ENCODE data around the gene ROGDI.

The ROGDI gene

DNA sequence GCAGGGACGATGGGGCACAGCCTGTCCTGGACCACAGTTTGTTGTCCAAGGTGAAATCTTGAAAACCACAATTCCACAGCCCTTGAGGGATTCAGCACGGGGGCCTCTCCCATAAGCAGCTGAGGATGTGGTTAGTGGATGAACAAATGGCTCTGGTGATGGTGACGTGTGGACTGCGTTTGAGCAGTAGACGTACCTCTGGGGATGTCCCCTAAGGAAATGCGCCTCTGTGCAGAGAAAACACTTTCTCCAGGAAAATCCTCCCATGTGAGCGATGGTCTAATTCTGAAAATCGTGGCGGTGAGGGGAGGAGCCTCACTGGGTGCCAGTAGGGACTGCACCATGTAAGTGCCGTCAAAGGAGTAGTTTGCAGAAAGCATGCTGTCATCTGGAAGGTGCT lies 11.6 kb downstream of the ROGDI start:
- TF ChIP-seq GATA2 (IDR thresholded peaks at IDR 0.05; ENCODE audit: low read depth, low read length) (no peak), GATA3 (IDR thresholded peaks at IDR 0.05; ENCODE audit: low read depth, low read length) (no peak)

DNA sequence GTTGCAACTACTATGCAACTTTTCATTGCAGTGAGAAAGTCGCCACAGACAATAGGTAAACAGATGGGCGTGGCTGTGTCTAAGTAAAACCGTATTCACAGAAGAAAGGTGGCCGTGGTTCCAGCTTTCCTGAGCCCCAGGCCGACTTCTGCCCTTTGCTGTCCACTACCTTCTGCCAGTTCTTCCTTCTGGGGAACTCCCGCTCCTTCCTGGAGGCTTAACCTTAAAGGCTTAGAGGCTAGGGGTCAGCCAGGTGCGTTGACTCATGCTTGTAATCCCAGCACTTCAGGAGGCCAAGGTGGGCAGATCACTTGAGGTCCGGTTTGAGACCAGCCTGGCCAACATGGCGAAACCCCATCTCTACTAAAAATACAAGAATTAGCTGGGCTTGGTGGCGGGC lies 12.2 kb downstream of the ROGDI start:
- no peak for TF ChIP-seq GATA3 (IDR thresholded peaks at IDR 0.05; ENCODE audit: low read depth, low read length)
- no peak for TF ChIP-seq GATA2 (IDR thresholded peaks at IDR 0.05; ENCODE audit: low read depth, low read length)

DNA sequence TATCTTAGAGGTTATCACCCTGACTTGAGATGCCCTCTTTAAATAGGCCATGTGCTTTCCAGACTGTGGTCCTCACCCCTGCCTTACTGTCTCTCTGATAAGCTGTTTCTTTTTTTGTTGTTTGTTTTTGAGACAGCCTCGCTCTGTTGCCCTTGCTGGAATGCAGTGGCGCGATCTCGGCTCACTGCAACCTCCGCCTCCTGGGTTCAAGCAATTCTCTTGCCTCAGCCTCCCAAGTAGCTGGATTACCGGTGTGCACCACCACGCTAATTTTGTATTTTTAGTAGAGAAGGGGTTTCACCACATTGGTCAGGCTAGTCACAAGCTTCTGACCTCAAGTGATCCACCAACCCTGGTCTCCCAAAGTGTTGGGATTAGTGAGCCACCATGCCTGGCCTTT lies 13.5 kb downstream of the ROGDI start:
- TF ChIP-seq GATA2 (IDR thresholded peaks at IDR 0.05; ENCODE audit: low read depth, low read length) (no peak), GATA3 (IDR thresholded peaks at IDR 0.05; ENCODE audit: low read depth, low read length) (no peak)

DNA sequence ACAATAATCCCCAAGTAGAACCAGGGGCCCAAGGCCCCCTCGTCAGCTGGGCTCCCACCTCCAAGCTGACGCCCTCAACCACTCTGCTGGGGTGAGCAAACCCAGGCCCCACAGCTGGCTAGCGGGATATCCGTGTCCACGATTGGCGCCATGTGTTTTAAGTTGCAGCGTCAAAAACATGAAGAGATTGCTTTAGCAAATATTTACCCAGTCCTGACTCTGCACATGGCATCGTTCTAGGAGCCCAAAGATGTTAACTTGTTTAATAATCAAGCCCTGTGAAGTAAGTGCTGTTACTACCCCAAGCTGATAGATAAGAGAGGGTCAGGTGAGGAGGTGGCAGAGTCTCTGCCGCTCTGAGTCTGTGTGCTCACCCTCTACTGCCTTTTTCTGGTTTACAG lies 13.9 kb downstream of the ROGDI start:
- no peak for TF ChIP-seq GATA2 (IDR thresholded peaks at IDR 0.05; ENCODE audit: low read depth, low read length)
- TF ChIP-seq GATA3 (IDR thresholded peaks at IDR 0.05; ENCODE audit: low read depth, low read length), result no peak

DNA sequence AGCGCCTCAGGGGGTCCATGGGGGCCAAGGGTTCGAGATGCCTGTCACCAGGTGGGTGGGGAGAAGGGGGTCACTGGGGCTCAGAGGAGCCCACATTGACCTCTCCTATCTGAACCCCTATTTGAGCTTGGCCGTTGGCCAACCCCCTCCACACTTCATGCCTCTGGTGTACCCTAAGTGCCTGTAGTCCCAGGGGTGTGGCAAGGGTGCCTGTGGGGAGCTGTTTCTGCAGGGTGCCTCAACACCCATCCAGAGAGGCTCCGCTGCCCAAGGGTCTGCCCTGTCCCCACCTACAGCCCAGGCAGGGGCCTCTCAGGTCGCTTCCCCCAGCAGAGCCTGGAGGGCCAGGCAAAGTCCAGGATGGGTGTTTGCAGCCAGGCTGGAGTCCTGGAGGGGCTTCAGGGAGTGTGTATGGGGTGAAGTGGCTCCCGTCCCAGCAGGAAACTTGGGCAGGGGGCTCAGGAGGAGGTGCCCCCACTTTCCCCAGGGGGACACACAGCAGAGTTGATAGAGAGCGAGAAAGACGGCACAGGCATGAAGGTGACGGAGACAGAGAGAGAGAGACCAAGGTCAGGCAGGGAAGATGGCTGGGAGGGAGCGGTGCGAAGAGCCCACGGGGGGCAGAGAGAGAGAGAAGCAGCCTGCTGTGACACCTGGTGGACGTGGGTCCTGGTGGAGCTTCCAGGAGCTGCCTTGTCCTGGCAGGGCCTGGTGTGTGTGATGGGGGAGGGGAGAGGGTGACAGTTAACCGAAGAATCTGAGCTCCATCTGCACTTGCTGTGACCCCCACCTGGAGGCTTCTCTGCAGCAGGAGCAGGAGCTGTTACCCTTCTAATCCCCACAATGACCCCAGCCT lies 14.6 kb downstream of the ROGDI start, which contains the start of gene SEPTIN12:
Gene SEPTIN12 (minus strand): TSS at position 719 of the 856 bp plus-strand sequence. CDS start 700 bp downstream, at position 19.
- TF ChIP-seq GATA3 (IDR thresholded peaks at IDR 0.05; ENCODE audit: low read depth, low read length), result no peak
- TF ChIP-seq GATA2 (IDR thresholded peaks at IDR 0.05; ENCODE audit: low read depth, low read length), result no peak

DNA sequence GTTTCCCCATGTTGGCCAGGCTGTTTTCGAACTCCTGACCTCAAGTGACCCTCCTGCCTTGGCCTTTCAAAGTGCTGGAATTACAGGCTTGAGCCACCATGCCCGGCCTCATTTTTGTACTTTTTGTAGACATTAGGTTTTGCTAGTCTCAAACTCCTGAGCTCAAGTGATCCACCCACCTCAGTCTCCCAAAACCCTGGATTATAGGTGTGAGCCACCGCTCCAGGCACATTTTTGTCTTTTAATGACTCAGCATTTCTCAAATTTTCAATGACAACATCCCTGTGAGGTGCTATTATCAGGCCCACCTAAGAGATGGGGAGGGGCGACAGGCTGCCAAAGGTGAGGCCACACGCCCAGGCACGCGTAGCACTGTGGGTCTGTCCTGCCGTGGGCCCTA lies 15.4 kb downstream of the ROGDI start:
- no peak for TF ChIP-seq GATA2 (IDR thresholded peaks at IDR 0.05; ENCODE audit: low read depth, low read length)
- TF ChIP-seq GATA3 (IDR thresholded peaks at IDR 0.05; ENCODE audit: low read depth, low read length), result no peak

DNA sequence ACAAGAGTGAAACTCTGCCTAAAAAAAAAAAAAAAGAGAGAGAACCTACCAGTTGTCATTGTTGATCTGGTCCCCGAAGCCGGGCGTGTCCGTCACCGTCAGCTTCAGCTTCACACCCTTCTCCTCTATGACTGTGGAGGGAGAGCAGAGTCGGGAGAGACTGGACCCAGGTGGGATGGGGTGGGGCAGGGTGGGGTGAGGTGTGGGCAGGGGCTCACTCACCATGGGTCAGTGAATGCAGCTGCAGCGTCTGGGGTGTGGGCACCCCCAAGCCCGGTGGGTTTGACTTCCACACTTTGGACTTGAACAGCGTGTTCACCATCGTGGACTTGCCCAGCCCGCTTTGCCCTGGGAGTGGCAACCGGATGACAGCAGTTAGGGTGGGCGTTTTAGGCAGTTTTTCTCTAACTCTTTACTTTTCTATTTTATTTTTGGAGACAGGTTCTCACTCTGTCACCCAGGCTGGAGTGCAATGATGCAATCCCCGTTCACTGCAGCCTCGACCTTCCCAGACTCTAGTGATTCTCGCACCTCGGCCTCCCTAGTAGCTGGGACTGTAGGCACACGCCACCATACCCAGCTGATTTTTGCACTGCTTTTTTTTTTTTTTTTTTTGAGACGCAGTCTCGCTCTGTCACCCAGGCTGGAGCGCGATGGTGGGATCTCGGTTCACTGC lies 16.5 kb downstream of the ROGDI start:
- TF ChIP-seq GATA2 (IDR thresholded peaks at IDR 0.05; ENCODE audit: low read depth, low read length) (no peak), GATA3 (IDR thresholded peaks at IDR 0.05; ENCODE audit: low read depth, low read length) (no peak)

DNA sequence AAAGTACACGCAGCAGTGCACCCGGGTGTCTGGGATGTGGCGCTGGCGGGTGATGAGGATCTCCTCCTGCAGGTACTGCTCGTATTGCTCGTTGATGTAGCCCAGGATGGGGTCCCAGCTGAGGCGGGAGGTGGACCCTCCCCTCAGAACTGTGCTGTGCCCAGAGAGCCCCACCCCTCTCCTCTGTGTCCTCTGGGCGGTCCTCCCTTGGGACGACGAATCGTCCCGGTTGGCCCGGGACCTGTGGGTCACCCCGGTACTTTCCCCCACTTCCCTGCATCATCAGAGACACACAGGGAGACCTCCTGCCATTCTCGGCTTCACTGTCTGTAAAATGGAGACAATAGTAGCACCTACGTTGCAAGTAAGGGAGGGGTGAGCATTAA lies 18.5 kb downstream of the ROGDI start:
- TF ChIP-seq GATA2 (IDR thresholded peaks at IDR 0.05; ENCODE audit: low read depth, low read length), result no peak
- no peak for TF ChIP-seq GATA3 (IDR thresholded peaks at IDR 0.05; ENCODE audit: low read depth, low read length)

DNA sequence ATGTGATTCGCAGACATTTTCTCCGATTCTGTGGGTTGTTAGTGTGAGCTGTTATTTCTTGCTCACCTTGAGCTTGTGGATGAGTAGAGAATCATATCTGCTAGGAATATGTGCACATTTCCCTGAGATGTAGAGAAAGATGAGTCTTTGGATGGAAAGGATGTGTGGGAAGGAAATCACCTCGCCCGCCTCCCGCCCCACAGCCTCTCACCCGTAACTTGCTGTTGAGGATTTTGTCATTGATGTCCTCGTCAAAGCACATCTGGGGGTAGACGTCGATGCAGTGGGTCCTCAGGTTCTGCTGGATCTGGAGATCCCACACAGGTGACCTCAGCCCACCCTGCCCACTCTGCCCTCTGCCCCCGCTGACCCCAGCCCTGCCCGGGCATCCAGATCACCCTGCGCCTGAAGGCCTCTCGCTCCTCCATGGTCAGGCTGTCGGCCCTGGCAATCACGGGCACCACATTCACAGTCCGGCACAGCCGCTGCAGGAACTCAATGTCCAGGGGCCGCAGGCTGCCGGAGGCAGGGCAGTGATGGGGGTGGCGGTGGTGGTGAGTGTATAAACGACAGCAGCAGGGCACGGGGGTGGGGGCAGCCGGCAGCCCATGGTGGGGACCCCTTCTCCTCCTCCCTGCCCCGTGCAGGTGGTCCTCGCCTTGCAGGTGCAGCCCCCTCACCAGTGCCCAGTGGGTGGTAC lies 19.0 kb downstream of the ROGDI start:
- TF ChIP-seq GATA2 (IDR thresholded peaks at IDR 0.05; ENCODE audit: low read depth, low read length), result no peak
- no peak for TF ChIP-seq GATA3 (IDR thresholded peaks at IDR 0.05; ENCODE audit: low read depth, low read length)

DNA sequence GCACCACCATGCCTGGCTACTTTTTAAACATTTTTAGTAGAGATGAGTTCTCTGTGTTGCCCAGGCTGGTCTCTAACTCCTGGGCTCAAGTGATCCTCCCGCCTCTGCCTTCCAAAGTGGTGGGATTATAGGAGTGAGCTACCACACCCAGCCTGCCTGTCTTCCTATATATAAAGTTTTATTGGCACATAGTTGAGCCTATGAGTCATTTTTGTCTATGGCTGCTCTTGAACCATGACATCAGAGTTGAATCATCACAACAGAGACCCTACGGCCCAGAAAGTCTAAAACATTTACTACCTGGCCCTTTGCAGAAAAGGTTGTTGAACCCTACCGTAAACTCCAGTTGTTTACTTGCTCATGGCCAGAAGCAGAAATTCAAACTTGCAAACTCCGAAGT lies 22.2 kb downstream of the ROGDI start:
- TF ChIP-seq GATA3 (IDR thresholded peaks at IDR 0.05; ENCODE audit: low read depth, low read length), result no peak
- no peak for TF ChIP-seq GATA2 (IDR thresholded peaks at IDR 0.05; ENCODE audit: low read depth, low read length)

DNA sequence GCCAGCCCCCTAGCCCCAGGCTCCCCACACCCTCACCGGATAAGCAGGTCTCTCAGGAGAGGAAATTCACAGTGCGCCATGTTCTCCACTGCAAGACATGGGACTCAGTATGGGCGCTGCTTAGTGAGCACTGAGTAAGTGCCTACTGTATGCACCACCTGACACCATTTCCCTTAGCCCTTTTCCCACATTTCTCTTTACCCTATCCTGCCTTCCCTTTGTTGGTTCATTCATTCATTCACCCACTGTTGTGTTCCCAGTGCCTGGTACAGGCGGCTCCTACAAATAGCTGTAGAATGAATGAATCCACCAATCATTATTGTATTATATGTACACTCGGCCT lies 24.4 kb downstream of the ROGDI start:
- TF ChIP-seq GATA3 (IDR thresholded peaks at IDR 0.05; ENCODE audit: low read depth, low read length), result no peak
- TF ChIP-seq GATA2 (IDR thresholded peaks at IDR 0.05; ENCODE audit: low read depth, low read length), result no peak

DNA sequence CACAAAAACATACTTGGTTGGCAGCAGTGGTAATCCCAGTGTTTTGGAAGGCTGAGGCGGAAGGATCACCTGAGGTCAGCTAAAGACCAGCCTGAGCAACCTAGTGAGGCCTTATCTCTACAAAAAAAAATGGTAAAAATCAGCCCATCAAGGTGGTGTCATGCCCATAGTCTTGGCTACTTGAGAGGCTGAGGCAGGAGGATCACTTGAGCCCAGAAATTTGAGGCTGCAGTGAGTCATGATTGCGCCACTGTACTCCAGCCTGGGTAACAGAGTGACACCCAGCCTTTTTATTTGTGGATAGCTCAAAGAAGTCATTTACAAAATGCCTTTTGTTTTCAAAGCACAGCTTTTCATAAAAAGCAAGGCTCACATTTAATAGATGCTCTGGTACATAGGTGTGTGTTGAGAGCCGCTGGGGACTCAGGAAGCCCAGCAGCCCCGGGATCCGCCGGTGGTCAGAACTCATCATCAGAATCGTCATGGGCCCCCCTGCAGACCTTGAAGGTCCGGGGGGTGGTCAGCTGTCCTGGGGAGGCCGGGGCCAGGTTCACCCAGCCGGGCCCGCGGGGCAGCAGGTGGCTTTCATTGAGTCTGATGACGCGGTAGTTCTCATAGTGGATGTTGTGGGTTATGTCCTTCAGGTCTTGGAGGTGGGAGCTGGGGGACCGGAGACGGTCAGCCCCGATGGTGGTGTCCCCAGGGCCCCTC lies 24.9 kb downstream of the ROGDI start:
- no peak for TF ChIP-seq GATA2 (IDR thresholded peaks at IDR 0.05; ENCODE audit: low read depth, low read length)
- TF ChIP-seq GATA3 (IDR thresholded peaks at IDR 0.05; ENCODE audit: low read depth, low read length), result no peak

DNA sequence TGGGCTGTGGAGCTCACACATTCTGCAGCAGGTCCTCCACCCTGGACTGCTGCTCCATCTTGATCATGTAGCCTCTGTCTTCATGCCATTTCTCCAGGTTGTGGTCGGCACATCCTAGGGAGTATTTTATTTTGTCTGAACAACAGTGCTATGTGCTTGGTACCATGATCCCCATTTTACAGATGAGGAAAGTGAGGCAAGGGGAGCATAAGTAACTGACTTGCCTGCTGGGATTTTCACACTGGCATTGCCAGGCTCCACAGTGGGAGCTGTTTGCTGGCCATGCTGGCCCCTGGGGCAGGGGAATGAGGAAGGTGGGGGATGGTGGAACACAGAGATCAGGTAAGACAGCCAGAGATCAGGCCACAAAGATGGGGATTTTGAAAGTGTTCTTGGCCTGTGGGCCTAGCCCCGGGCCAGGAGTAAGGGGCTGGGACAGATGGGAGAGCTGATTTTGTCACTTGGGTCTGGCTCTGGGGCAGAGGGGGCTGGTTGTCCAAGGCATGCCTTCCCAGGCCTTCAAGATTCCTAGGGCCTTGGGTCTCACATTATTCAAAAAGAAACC lies 26.2 kb downstream of the ROGDI start:
- no peak for TF ChIP-seq GATA2 (IDR thresholded peaks at IDR 0.05; ENCODE audit: low read depth, low read length)

DNA sequence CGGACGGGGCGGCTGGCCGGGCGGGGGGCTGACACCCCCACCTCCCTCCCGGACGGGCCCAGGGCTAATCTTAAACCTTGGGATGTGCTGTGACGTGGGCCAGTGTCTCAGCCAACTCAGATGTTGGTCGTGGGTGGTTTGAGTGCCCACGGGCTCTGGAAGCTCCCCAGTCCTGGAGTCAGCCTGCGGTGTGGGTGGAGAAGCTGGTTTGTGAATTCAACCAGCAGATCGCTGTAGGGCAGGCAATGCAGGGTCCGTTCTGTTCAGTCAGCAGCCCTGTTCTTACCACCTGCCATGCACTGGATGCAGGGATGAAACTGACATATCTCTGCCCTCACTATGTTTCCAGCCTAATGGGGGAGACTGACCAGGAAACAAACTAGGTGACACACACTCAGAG lies 27.4 kb downstream of the ROGDI start:
- no peak for TF ChIP-seq GATA2 (IDR thresholded peaks at IDR 0.05; ENCODE audit: low read depth, low read length)
- no peak for TF ChIP-seq GATA3 (IDR thresholded peaks at IDR 0.05; ENCODE audit: low read depth, low read length)
